Astrocyte (in vitro differentiated cells and primary cell): Measurements from ENCODE around the gene FSIP1.

Source experiments
- EZH2 ChIP-seq: IDR thresholded peaks from 2 replicates; pipeline ENCODE4 v1.6.1; 2012; ENCODE audit warnings: mild to moderate bottlenecking, low read length, inconsistent platforms; ENCODE audit not compliant: insufficient read depth
- TF ChIP-seq, protein P1 (sequence below): IDR thresholded peaks from 2 replicates; pipeline ENCODE4 v1.5.1; 2011; ENCODE audit warnings: low read depth, mild to moderate bottlenecking, inconsistent platforms, low read length, moderate library complexity; ENCODE audit not compliant: insufficient read depth

DNA sequence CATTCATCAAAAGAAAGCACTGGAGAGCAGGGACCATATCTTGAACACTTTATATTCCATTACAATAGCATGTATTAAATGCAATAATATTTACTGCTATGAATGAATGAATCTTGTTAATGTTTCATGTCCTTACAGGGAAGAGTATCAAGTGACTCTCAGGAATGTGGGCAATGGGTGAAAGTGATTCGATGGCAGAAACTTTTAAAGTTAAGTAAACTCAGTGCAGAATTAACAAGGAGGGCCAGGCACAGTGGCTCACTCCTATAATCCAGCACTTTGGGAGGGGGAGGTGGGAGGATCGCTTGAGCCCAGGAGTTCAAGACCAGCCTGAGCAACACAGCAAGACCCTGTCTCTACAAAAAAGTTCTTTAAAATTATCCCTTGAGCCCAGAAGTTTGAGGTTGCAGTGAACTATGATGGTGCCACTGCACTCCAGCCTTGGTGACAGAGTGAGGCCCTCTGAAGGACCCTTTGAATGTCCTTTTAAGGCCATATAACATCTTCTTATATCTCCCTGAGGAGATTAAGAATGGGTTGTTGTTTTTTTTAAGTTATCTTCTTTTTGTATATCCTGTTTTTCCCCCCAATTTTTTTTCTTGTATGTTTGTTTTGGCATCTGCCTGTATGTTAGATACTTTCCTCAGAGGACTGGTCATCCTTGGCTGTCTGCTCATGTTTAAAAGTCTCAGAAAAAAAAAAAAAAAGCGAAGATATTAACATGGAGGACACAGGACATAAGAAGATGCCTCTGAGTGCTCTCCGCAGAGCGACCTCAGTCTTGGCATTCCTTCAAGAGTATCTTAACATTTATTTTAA lies 9.6 kb upstream of the FSIP1 start:
- TF ChIP-seq, protein P1, sequence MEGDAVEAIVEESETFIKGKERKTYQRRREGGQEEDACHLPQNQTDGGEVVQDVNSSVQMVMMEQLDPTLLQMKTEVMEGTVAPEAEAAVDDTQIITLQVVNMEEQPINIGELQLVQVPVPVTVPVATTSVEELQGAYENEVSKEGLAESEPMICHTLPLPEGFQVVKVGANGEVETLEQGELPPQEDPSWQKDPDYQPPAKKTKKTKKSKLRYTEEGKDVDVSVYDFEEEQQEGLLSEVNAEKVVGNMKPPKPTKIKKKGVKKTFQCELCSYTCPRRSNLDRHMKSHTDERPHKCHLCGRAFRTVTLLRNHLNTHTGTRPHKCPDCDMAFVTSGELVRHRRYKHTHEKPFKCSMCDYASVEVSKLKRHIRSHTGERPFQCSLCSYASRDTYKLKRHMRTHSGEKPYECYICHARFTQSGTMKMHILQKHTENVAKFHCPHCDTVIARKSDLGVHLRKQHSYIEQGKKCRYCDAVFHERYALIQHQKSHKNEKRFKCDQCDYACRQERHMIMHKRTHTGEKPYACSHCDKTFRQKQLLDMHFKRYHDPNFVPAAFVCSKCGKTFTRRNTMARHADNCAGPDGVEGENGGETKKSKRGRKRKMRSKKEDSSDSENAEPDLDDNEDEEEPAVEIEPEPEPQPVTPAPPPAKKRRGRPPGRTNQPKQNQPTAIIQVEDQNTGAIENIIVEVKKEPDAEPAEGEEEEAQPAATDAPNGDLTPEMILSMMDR = no peak
- TF ChIP-seq EZH2 = no peak
